Activated CD8-positive, alpha-beta memory T cell treated with anti-CD3 and anti-CD28 coated beads for 36 hours (primary cell): ENCODE measurements around the gene TPT1. TPM values are rescaled to one million over a fixed set of nuclear protein-coding genes. Genes with fewer than 3 reads are reported as not detected.
"Not testable (repeated sequence)": the region's sequence is repeated elsewhere in the genome, so short reads cannot be mapped to it uniquely, and the experiment has no call there.

Source experiments
- CTCF ChIA-PET: fragments of 350-600 bp; sonication (Branson Sonifier 250); formaldehyde crosslinking; loops from one replicate; lab custom pipeline; 2021; ENCODE audit warnings: antibody characterized with exemption; lab: Charles Lee
- POLR2A ChIA-PET: fragments of 350-600 bp; sonication (Branson Sonifier 250); formaldehyde crosslinking; loops from one replicate; lab custom pipeline; 2021; ENCODE audit warnings: antibody characterized with exemption; lab: Charles Lee
- total RNA-seq, 2 experiments: library from RNA; stranded (reverse); gene quantifications; one replicate each; pipeline ENCODE4 v1.2.3, GENCODE V29; 2021

TPT1 gene
- 1,000 to 10,000 TPM; 3,040 to 3,121 TPM for total RNA-seq

GRCh38 chr13:45341034-45341798, at the start of gene TPT1:
TSS of gene TPT1 (minus strand) at chr13:45341183. CDS start at chr13:45341069, 114 bp downstream.
- ChIA-PET POLR2A (interaction anchor here (0.6 to 2.0 kb wide), 11 partner anchors 8 to 126 kb away, joined by 3 to 11 read pairs (median 3); partner anchors contain the start of genes COG3 and SLC25A30), CTCF (interaction anchor here (0.6 to 1.3 kb wide), 5 partner anchors 9 to 309 kb away, joined by 3 to 6 read pairs (median 3); no protein-coding TSS in a partner anchor)

GRCh38 chr13:45390348-45390747, 49.4 kb upstream of the TPT1 start:
- POLR2A ChIA-PET: not testable (repeated sequence)
- CTCF ChIA-PET: interaction anchor here (1.5 kb wide), 1 partner anchor 19 kb away, joined by 3 read pairs; no protein-coding TSS in a partner anchor

- ChIA-PET POLR2A (interaction anchor here (0.6 kb wide), 1 partner anchor 382 kb away, joined by 3 read pairs; no protein-coding TSS in a partner anchor), CTCF (no interaction called here)
Measured at GRCh38 chr13:45388664-45389063, 47.7 kb upstream of the TPT1 start.

- CTCF ChIA-PET, POLR2A ChIA-PET: not testable (repeated sequence)
Measured at GRCh38 chr13:45386892-45387575, 46.1 kb upstream of the TPT1 start.

GRCh38 chr13:45385907-45386553, 45.0 kb upstream of the TPT1 start:
- POLR2A ChIA-PET: no interaction called here
- CTCF ChIA-PET: interaction anchor here (0.6 to 1.3 kb wide), 2 partner anchors 9 to 1491 kb away, joined by 3 to 4 read pairs; no protein-coding TSS in a partner anchor

GRCh38 chr13:45385320-45385719, 44.3 kb upstream of the TPT1 start:
- POLR2A ChIA-PET: no interaction called here

GRCh38 chr13:45384474-45385174, 43.6 kb upstream of the TPT1 start:
- ChIA-PET POLR2A (no interaction called here), CTCF (interaction anchor here (1.3 kb wide), 1 partner anchor 11 kb away, joined by 4 read pairs; no protein-coding TSS in a partner anchor)

More at GRCh38 chr13:45385320-45385719, 44.3 kb upstream of the TPT1 start:
- CTCF ChIA-PET: interaction anchor here (0.6 to 1.3 kb wide), 2 partner anchors 10 to 1491 kb away, joined by 3 to 4 read pairs; no protein-coding TSS in a partner anchor

- POLR2A ChIA-PET, CTCF ChIA-PET: not testable (repeated sequence)
Measured at GRCh38 chr13:45382739-45383138, 41.8 kb upstream of the TPT1 start.

- CTCF ChIA-PET: no interaction called here
- POLR2A ChIA-PET: no interaction called here
Measured at GRCh38 chr13:45381196-45381595, 40.2 kb upstream of the TPT1 start.

GRCh38 chr13:45380708-45381107, 39.7 kb upstream of the TPT1 start:
- POLR2A ChIA-PET, CTCF ChIA-PET: not testable (repeated sequence)

- CTCF ChIA-PET, POLR2A ChIA-PET: not testable (repeated sequence)
Measured at GRCh38 chr13:45379516-45379915, 38.5 kb upstream of the TPT1 start.

GRCh38 chr13:45378786-45379185, 37.8 kb upstream of the TPT1 start:
- CTCF ChIA-PET, POLR2A ChIA-PET: not testable (repeated sequence)

GRCh38 chr13:45377314-45377713, 36.3 kb upstream of the TPT1 start:
- CTCF ChIA-PET, POLR2A ChIA-PET: not testable (repeated sequence)

GRCh38 chr13:45376651-45377050, 35.7 kb upstream of the TPT1 start:
- POLR2A ChIA-PET, CTCF ChIA-PET: not testable (repeated sequence)

- ChIA-PET POLR2A (no interaction called here), CTCF (no interaction called here)
Measured at GRCh38 chr13:45374917-45375316, 33.9 kb upstream of the TPT1 start.

GRCh38 chr13:45373162-45373547, 32.2 kb upstream of the TPT1 start:
- ChIA-PET POLR2A (no interaction called here), CTCF (interaction anchor here (1.0 kb wide), 1 partner anchor 23 kb away, joined by 3 read pairs; no protein-coding TSS in a partner anchor)

GRCh38 chr13:45372189-45373161, 31.5 kb upstream of the TPT1 start:
- CTCF ChIA-PET: interaction anchor here (0.7 to 3.9 kb wide), 9 partner anchors 14 to 140 kb away, joined by 3 to 30 read pairs (median 5); no protein-coding TSS in a partner anchor
- POLR2A ChIA-PET: no interaction called here
